ENCODE measurements around the gene AP5Z1. TPM values are rescaled to one million over a fixed set of nuclear protein-coding genes. Genes with fewer than 3 reads are reported as not detected.
A peak's percentile ranks its signal among the peaks of the same experiment; 100 is the strongest.

AP5Z1 gene
- total RNA-seq, 4 donors from 2014 or later: 51.0 to 93.0 (median 69.9) TPM

DNA sequence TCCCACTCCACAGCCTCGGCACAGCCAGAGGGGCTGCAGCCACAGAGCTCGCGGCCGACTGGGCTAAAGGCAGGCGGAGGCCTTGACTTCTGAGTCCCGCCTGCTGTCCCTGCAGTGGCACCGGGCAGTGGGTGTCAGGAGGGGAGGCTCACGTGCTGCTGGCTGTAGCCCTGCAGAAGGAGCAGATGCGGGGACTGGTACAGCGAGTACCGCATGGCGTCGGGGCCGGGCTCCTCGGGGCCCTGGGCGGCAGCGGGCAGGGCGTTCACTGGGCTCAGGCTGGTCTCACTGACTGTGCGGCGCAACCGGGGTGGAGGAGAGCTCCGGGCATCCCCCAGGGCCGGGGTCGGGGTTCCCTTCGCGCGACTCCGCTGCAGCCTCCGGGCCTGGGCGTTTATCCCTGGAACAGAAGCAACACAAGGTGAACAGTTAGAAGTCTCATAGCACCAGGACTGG, 60.8 kb downstream of the AP5Z1 start:
- Histone ChIP-seq H3K27me3 (no peaks in the 10 kb centered on the region), H3K27ac (no peak overlapping the region), H3K4me1 (no peaks in the 10 kb centered on the region), H3K36me3 (no peaks in the 10 kb centered on the region), H3K4me3 (no peak overlapping the region), H3K9me3 (no peaks in the 10 kb centered on the region)
- DNase-seq: peak in 1 of 3 donors; percentile 42
- no peak for TF ChIP-seq POLR2A (IDR thresholded peaks at IDR 0.05)
- TF ChIP-seq, protein P1, sequence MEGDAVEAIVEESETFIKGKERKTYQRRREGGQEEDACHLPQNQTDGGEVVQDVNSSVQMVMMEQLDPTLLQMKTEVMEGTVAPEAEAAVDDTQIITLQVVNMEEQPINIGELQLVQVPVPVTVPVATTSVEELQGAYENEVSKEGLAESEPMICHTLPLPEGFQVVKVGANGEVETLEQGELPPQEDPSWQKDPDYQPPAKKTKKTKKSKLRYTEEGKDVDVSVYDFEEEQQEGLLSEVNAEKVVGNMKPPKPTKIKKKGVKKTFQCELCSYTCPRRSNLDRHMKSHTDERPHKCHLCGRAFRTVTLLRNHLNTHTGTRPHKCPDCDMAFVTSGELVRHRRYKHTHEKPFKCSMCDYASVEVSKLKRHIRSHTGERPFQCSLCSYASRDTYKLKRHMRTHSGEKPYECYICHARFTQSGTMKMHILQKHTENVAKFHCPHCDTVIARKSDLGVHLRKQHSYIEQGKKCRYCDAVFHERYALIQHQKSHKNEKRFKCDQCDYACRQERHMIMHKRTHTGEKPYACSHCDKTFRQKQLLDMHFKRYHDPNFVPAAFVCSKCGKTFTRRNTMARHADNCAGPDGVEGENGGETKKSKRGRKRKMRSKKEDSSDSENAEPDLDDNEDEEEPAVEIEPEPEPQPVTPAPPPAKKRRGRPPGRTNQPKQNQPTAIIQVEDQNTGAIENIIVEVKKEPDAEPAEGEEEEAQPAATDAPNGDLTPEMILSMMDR (IDR thresholded peaks at IDR 0.05): no peak

- no peaks in the 10 kb centered on the region for H3K9me3 ChIP-seq
- no peaks in the 10 kb centered on the region for H3K27me3 ChIP-seq
- no peak overlapping the region for H3K27ac ChIP-seq
- no peaks in the 10 kb centered on the region for H3K36me3 ChIP-seq
- H3K4me1 ChIP-seq: no peaks in the 10 kb centered on the region
- peak in 2 of 3 donors; percentile 19 to 41 for DNase-seq
- no peak overlapping the region for H3K4me3 ChIP-seq
- no peak for TF ChIP-seq POLR2A (IDR thresholded peaks at IDR 0.05)
- TF ChIP-seq, protein P1 (IDR thresholded peaks at IDR 0.05): no peak
Measured at GRCh38 chr7:4837041-4837802, 61.8 kb downstream of the AP5Z1 start.

DNA sequence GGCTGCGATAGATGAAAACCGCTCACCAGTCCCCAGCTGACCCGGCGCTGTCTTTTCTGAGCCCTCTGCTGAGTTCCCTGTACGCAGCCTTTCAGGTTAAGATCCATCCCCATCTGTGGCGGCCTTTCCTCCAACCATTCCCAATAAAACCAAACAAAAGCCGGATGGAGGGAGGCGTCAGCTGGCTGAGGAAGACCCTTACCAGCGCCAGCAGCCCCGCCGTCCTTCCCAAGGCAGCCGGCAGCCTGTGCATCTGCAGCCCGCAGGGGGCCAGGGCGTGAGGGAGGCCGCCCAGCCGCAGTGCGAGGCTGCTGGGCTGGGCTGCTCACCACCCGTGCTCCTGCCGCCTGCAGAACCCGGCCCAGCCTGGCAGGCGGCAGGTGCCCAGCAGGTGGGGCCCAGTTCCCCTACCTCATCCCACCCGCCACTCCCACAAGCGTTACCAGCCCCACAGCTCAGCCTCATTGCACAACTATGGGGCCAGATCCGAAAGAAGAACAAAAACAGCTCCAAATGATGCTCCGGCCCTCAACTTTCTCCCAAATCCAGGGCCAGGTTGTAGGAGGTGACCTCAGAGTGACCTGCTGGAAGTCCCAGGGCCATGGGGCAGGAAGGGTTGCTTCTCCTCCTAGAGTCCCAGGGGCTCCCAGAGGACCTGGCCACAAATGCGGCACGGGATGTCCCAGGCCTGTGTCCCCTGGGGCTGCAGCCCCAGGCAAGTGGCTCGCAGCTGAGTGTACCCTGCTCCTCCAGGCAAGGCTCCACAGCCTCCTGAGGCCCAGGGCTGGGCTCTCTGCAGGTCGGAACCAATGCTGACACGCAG, 62.6 kb downstream of the AP5Z1 start:
- H3K27me3 ChIP-seq: no peaks in the 10 kb centered on the region
- H3K27ac ChIP-seq: no peak overlapping the region
- DNase-seq: peak in 2 of 3 donors; percentile 32 to 44
- no peak overlapping the region for H3K4me3 ChIP-seq
- no peaks in the 10 kb centered on the region for H3K9me3 ChIP-seq
- no peaks in the 10 kb centered on the region for H3K36me3 ChIP-seq
- no peaks in the 10 kb centered on the region for H3K4me1 ChIP-seq
- TF ChIP-seq POLR2A (IDR thresholded peaks at IDR 0.05): no peak
- TF ChIP-seq, protein P1 (IDR thresholded peaks at IDR 0.05): no peak

- H3K36me3 ChIP-seq: no peaks in the 10 kb centered on the region
Measured at GRCh38 chr7:4838626-4839334, 63.4 kb downstream of the AP5Z1 start.

DNA sequence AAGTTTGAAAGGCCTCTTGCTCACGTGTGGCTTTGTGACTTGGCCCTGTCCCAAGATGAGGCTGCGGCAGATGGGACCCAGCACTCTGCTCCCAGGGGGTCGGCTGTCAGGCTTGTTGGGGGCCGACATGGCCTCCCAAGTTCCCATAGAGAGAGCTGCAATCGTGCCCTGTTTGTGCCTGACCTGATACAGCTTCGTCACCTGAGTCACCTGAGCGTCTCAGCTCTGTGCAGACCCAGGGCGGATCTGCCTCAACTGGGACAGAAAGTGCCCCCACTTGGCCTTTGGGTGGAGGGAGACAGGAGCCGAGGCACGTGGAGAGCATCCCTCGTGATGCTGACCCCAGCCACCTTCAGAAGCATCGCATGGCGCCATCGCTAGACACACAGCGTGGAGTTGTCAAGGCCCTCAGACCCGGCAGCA, 64.7 kb downstream of the AP5Z1 start:
- H3K27me3 ChIP-seq: no peaks in the 10 kb centered on the region
- TF ChIP-seq, protein P1 (IDR thresholded peaks at IDR 0.05): no peak
- no peaks in the 10 kb centered on the region for H3K4me1 ChIP-seq
- no peaks in the 10 kb centered on the region for H3K36me3 ChIP-seq
- H3K4me3 ChIP-seq: no peak overlapping the region
- DNase-seq: peak in 1 of 3 donors; percentile 26
- H3K9me3 ChIP-seq: no peaks in the 10 kb centered on the region
- H3K27ac ChIP-seq: no peak overlapping the region

More at GRCh38 chr7:4838626-4839334, 63.4 kb downstream of the AP5Z1 start:
- TF ChIP-seq, protein P1 (IDR thresholded peaks at IDR 0.05): no peak
- H3K27me3 ChIP-seq: no peaks in the 10 kb centered on the region
- H3K4me3 ChIP-seq: no peak overlapping the region
- no peak overlapping the region for H3K27ac ChIP-seq
- DNase-seq: peak in 1 of 3 donors; percentile 34
- no peaks in the 10 kb centered on the region for H3K9me3 ChIP-seq
- no peaks in the 10 kb centered on the region for H3K4me1 ChIP-seq

Data from Peyer's patch (tissue), 4 donors.